PC-3 (cell line): ENCODE results near the gene URB1.

ENCODE experiments used
- EZH2 ChIP-seq: fragments of 300-600 bp; sonication (generic); IDR thresholded peaks from one replicate; pipeline ENCODE4 v1.6.1; 2017; ENCODE audit warnings: antibody characterized with exemption, mild to moderate bottlenecking, low read length; ENCODE audit not compliant: unreplicated experiment
- EZH2phosphoT487 ChIP-seq: fragments of 300-600 bp; sonication (generic); IDR thresholded peaks from 2 replicates; pipeline ENCODE4 v1.6.1; 2018; ENCODE audit warnings: mild to moderate bottlenecking, antibody characterized with exemption, low read length, borderline replicate concordance
- TF ChIP-seq, protein P1 (sequence below): fragments of 300-600 bp; sonication (generic); conservative IDR thresholded peaks from 2 replicates; pipeline ENCODE4 v1.5.1; 2017; ENCODE audit warnings: antibody characterized with exemption, low read depth, mild to moderate bottlenecking, low read length

DNA sequence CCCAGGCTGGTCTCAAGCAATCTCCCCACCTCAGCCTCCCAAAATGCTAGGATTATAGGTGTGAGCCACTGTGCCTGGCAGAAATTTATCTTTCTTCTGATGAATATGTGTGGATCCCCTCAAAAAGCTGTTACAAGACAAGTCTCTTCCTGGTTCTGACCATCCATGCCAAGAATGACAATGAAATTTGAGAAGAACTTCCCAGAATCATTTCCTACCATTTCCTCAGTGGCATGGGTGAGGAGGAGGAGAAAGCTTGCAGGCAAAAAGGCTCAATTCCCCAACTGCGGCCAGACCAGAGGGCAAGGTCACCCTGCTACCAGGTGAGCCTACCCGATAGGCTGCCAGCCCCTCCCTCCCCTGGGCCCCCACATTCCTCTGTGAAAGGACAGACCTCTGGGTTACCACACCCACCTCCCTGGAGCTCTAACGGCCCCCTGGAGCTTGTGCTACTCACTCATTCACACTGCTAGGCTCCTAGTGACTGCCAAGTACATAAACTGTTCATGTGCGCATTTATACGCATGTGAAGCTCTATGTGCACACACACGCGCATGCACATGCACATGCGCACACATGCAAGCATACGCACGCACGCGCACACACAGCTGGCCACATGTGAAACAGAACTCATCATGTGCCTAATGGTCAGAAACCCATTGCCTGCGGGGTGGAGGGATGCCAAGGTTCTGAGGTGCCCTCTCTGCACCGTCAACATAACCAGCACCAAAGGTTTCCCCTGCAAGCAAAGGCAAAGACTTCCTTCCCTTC lies 77.1 kb downstream of the URB1 start:
- TF ChIP-seq, protein P1, sequence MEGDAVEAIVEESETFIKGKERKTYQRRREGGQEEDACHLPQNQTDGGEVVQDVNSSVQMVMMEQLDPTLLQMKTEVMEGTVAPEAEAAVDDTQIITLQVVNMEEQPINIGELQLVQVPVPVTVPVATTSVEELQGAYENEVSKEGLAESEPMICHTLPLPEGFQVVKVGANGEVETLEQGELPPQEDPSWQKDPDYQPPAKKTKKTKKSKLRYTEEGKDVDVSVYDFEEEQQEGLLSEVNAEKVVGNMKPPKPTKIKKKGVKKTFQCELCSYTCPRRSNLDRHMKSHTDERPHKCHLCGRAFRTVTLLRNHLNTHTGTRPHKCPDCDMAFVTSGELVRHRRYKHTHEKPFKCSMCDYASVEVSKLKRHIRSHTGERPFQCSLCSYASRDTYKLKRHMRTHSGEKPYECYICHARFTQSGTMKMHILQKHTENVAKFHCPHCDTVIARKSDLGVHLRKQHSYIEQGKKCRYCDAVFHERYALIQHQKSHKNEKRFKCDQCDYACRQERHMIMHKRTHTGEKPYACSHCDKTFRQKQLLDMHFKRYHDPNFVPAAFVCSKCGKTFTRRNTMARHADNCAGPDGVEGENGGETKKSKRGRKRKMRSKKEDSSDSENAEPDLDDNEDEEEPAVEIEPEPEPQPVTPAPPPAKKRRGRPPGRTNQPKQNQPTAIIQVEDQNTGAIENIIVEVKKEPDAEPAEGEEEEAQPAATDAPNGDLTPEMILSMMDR = no peak
- TF ChIP-seq EZH2 = no peak
- TF ChIP-seq EZH2phosphoT487 = no peak
